ENCODE data around the gene PIK3R3. TPM values are rescaled to one million over a fixed set of nuclear protein-coding genes. Genes with fewer than 3 reads are reported as not detected.

PIK3R3 gene
- total RNA-seq, 1 experiment from 2014 or later, result 10.4 TPM

DNA sequence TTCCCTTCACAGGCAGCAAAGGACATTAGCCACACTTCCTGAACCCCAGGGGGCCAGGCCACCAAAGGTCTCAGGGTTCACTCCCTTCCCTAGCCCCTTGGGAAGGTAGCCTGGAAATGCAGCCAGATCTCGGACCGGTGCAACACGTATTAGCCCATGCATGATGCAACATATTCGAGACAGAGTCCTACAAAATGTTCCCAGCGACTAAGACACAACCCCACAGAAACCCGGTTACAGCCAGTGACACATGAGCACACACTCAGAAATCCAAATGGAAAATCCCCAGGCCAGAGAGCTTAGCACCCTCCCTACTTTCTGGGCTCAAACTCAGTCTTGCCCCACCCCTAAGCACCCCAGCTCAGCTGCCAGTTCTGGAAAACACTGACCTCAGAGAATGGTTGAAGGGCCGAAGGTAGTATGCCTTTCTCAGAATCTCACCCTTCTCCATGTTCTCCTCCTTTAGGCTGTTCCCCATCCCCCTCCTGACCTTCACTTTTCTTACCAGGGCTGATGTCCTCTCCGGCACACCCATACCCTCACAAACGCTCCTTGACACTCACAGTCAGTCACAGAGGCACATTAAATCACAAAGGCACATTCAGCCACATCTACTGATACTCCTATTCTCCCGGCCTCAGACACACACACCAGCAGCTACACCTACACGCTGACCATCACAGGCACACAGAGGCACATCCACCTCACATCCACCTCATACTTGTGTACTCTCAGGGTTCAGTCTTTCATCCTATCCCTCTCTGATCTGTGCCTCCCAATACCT is 42.2 kb upstream of the PIK3R3 start, which contains the start of gene TSPAN1:
TSPAN1 (plus strand) TSS at position 640 of the 784 bp plus-strand sequence. CDS start 6,021 bp downstream, outside the sequence.
- H3K4me2 ChIP-seq (ENCODE audit: low read depth, low read length, poor library complexity, severe bottlenecking), result no peak within 1 kb of the TSS
- H3K9me2 ChIP-seq (replicated peaks; ENCODE audit: insufficient read depth, low read length), result no peaks in the 10 kb centered on the region
- H3K27me3 ChIP-seq (ENCODE audit: low read length), result no peaks in the 10 kb centered on the region; the same call in 1 of the 2 replicates
- H3K4me3 ChIP-seq (ENCODE audit: low read length), result no peak within 1 kb of the TSS
- H3K9me3 ChIP-seq (ENCODE audit: low read length), result no peaks in the 10 kb centered on the region
- no peaks in the 10 kb centered on the region for H3K36me3 ChIP-seq (ENCODE audit: insufficient read depth, low read length)
- DNase-seq, result no peak
- no peaks in the 10 kb centered on the region for H4K20me1 ChIP-seq (ENCODE audit: insufficient read depth, low read depth, low read length)
- H3K4me1 ChIP-seq (ENCODE audit: low read length), result peaks cover 43% of the 10 kb centered on the region
- H3K9ac ChIP-seq (ENCODE audit: low read length), result no peak within 1 kb of the TSS
- no peak within 1 kb of the TSS for H2AFZ ChIP-seq (ENCODE audit: low read length)
- no peaks in the 10 kb centered on the region for H3K79me2 ChIP-seq (ENCODE audit: low read length)
- no peak within 1 kb of the TSS for H3K27ac ChIP-seq (ENCODE audit: low read length)

- Histone ChIP-seq H2AFZ (ENCODE audit: low read length) (no peak overlapping the region), H3K9me3 (ENCODE audit: low read length) (no peaks in the 10 kb centered on the region), H3K4me1 (ENCODE audit: low read length) (peaks cover 34% of the 10 kb centered on the region), H3K36me3 (ENCODE audit: insufficient read depth, low read length) (no peaks in the 10 kb centered on the region), H3K79me2 (ENCODE audit: low read length) (no peaks in the 10 kb centered on the region), H3K9me2 (replicated peaks; ENCODE audit: insufficient read depth, low read length) (no peaks in the 10 kb centered on the region), H4K20me1 (ENCODE audit: insufficient read depth, low read depth, low read length) (no peaks in the 10 kb centered on the region), H3K4me2 (ENCODE audit: low read depth, low read length, poor library complexity, severe bottlenecking) (no peak overlapping the region), H3K27ac (ENCODE audit: low read length) (no peak overlapping the region), H3K27me3 (ENCODE audit: low read length) (no peaks in the 10 kb centered on the region; the same call in 1 of the 2 replicates), H3K9ac (ENCODE audit: low read length) (no peak overlapping the region), H3K4me3 (ENCODE audit: low read length) (no peak overlapping the region)
- peak; percentile 51 for DNase-seq
Measured at GRCh38 chr1:46173361-46173856, 41.0 kb upstream of the PIK3R3 start.

GRCh38 chr1:46172321-46172720 is 39.9 kb upstream of the PIK3R3 start:
- H3K9me3 ChIP-seq (ENCODE audit: low read length), result no peaks in the 10 kb centered on the region

DNA sequence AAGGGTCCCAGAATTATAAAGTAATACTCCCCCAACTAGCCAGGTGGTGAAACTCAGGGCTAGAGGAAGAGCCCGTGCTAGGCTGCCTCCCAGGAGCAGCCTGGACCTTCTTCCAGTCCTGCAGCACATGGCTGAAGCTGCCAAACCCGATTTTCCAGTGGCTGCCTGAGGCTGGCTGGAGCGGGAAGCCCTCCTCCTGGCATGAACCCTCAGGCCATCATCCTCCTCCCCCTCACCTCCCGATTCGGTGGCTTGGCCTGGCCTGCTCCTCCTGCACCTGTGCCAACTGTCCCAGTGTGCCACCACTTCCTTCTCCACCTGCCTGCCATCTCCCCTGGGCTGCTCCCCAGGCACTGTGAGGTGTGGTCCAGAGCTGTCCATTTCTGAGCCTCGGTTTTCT is 39.4 kb upstream of the PIK3R3 start:
- Histone ChIP-seq H3K4me2 (ENCODE audit: low read depth, low read length, poor library complexity, severe bottlenecking) (peak overlapping the region; percentile 33), H3K9ac (ENCODE audit: low read length) (peak overlapping the region; percentile 22), H2AFZ (ENCODE audit: low read length) (peak overlapping the region; percentile 34; the same call in 1 of the 2 replicates), H3K4me1 (ENCODE audit: low read length) (peaks cover 39% of the 10 kb centered on the region), H3K27ac (ENCODE audit: low read length) (no peak overlapping the region), H3K9me3 (ENCODE audit: low read length) (no peaks in the 10 kb centered on the region), H4K20me1 (ENCODE audit: insufficient read depth, low read depth, low read length) (no peaks in the 10 kb centered on the region), H3K79me2 (ENCODE audit: low read length) (no peaks in the 10 kb centered on the region), H3K36me3 (ENCODE audit: insufficient read depth, low read length) (no peaks in the 10 kb centered on the region), H3K27me3 (ENCODE audit: low read length) (no peaks in the 10 kb centered on the region; the same call in 1 of the 2 replicates), H3K9me2 (replicated peaks; ENCODE audit: insufficient read depth, low read length) (no peaks in the 10 kb centered on the region), H3K4me3 (ENCODE audit: low read length) (no peak overlapping the region)
- no peak for DNase-seq

More at GRCh38 chr1:46172321-46172720, 39.9 kb upstream of the PIK3R3 start:
- Histone ChIP-seq H3K27ac (ENCODE audit: low read length) (no peak overlapping the region), H3K27me3 (ENCODE audit: low read length) (no peaks in the 10 kb centered on the region; the same call in 1 of the 2 replicates), H3K36me3 (ENCODE audit: insufficient read depth, low read length) (no peaks in the 10 kb centered on the region), H3K4me3 (ENCODE audit: low read length) (no peak overlapping the region), H3K4me2 (ENCODE audit: low read depth, low read length, poor library complexity, severe bottlenecking) (no peak overlapping the region), H4K20me1 (ENCODE audit: insufficient read depth, low read depth, low read length) (no peaks in the 10 kb centered on the region), H3K9me2 (replicated peaks; ENCODE audit: insufficient read depth, low read length) (no peaks in the 10 kb centered on the region), H3K4me1 (ENCODE audit: low read length) (peaks cover 35% of the 10 kb centered on the region), H3K79me2 (ENCODE audit: low read length) (no peaks in the 10 kb centered on the region), H3K9ac (ENCODE audit: low read length) (no peak overlapping the region), H2AFZ (ENCODE audit: low read length) (no peak overlapping the region)
- no peak for DNase-seq

- H3K27me3 ChIP-seq (ENCODE audit: low read length), result no peaks in the 10 kb centered on the region; the same call in 1 of the 2 replicates
- H3K4me2 ChIP-seq (ENCODE audit: low read depth, low read length, poor library complexity, severe bottlenecking), result peak overlapping the region; percentile 33
- H3K27ac ChIP-seq (ENCODE audit: low read length), result no peak overlapping the region
- H3K9me2 ChIP-seq (replicated peaks; ENCODE audit: insufficient read depth, low read length), result no peaks in the 10 kb centered on the region
- H4K20me1 ChIP-seq (ENCODE audit: insufficient read depth, low read depth, low read length), result no peaks in the 10 kb centered on the region
- H3K4me1 ChIP-seq (ENCODE audit: low read length), result peaks cover 39% of the 10 kb centered on the region
- H3K4me3 ChIP-seq (ENCODE audit: low read length), result no peak overlapping the region; the same call in 1 of the 2 replicates
- H3K79me2 ChIP-seq (ENCODE audit: low read length), result no peaks in the 10 kb centered on the region
- no peaks in the 10 kb centered on the region for H3K9me3 ChIP-seq (ENCODE audit: low read length)
- peak overlapping the region; percentile 34; the same call in 1 of the 2 replicates for H2AFZ ChIP-seq (ENCODE audit: low read length)
- no peaks in the 10 kb centered on the region for H3K36me3 ChIP-seq (ENCODE audit: insufficient read depth, low read length)
- peak overlapping the region; percentile 22 for H3K9ac ChIP-seq (ENCODE audit: low read length)
- peak; percentile 69 for DNase-seq
Measured at GRCh38 chr1:46171351-46171750, 38.9 kb upstream of the PIK3R3 start.

DNA sequence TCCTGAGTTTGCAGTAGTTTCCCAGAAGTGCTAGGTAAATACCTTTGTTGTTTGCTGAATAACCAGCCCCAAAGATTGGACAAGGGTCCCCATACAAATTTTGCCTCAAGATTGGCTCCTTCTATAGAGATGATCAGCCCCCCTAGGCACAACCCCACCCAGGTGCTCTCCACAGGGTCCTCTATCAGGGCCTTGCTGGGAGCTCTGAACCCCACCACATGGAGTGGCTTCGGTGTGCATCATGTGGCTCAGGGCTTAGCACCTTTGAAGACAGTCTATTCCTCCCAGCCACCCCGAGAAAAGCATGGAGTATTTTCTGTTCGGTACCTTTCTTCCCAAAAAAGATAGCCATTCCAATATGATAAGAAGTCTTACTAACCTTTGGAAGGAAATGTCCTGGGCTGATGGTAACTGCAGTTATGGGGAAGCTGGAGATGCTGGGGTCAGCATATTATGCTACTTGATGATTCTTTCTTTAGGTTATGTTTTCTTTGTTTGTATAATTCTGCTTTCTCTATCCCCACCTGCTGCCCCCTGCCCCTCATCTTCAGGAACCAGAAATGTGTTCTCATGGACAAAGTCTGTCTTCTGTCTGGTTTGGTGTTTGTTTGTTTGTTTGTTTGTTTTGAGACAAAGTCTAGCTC is 37.5 kb upstream of the PIK3R3 start:
- Histone ChIP-seq H3K4me1 (ENCODE audit: low read length) (peaks cover 40% of the 10 kb centered on the region), H3K27me3 (ENCODE audit: low read length) (no peaks in the 10 kb centered on the region; the same call in 1 of the 2 replicates), H3K27ac (ENCODE audit: low read length) (no peak overlapping the region), H2AFZ (ENCODE audit: low read length) (no peak overlapping the region), H3K4me2 (ENCODE audit: low read depth, low read length, poor library complexity, severe bottlenecking) (no peak overlapping the region), H3K9me2 (replicated peaks; ENCODE audit: insufficient read depth, low read length) (no peaks in the 10 kb centered on the region), H3K4me3 (ENCODE audit: low read length) (no peak overlapping the region), H3K9me3 (ENCODE audit: low read length) (no peaks in the 10 kb centered on the region), H3K79me2 (ENCODE audit: low read length) (no peaks in the 10 kb centered on the region), H3K9ac (ENCODE audit: low read length) (no peak overlapping the region), H4K20me1 (ENCODE audit: insufficient read depth, low read depth, low read length) (no peaks in the 10 kb centered on the region), H3K36me3 (ENCODE audit: insufficient read depth, low read length) (no peaks in the 10 kb centered on the region)
- DNase-seq, result no peak

- Histone ChIP-seq H3K36me3 (ENCODE audit: insufficient read depth, low read length) (no peaks in the 10 kb centered on the region), H3K9me3 (ENCODE audit: low read length) (no peaks in the 10 kb centered on the region), H3K9me2 (replicated peaks; ENCODE audit: insufficient read depth, low read length) (no peaks in the 10 kb centered on the region), H3K27me3 (ENCODE audit: low read length) (no peaks in the 10 kb centered on the region; the same call in 1 of the 2 replicates), H3K79me2 (ENCODE audit: low read length) (no peaks in the 10 kb centered on the region), H2AFZ (ENCODE audit: low read length) (no peak overlapping the region), H3K27ac (ENCODE audit: low read length) (no peak overlapping the region), H3K4me1 (ENCODE audit: low read length) (peaks cover 36% of the 10 kb centered on the region), H3K9ac (ENCODE audit: low read length) (no peak overlapping the region), H3K4me2 (ENCODE audit: low read depth, low read length, poor library complexity, severe bottlenecking) (no peak overlapping the region), H4K20me1 (ENCODE audit: insufficient read depth, low read depth, low read length) (no peaks in the 10 kb centered on the region), H3K4me3 (ENCODE audit: low read length) (no peak overlapping the region)
- no peak for DNase-seq
Measured at GRCh38 chr1:46168477-46168876, 36.0 kb upstream of the PIK3R3 start.
